ENCODE results near the gene PCNT. TPM values are rescaled to one million over a fixed set of nuclear protein-coding genes. Genes with fewer than 3 reads are reported as not detected.

Gene PCNT
- total and polyA plus RNA-seq, 2 of the 8 experiments (the other 6 are each of a cell fraction or from before 2014, with no cell fraction given): 9.9 to 45.1 TPM

GRCh38 chr21:46347203-46347550 lies 23.2 kb downstream of the PCNT start (continued):
- TF ChIP-seq CHD7 (IDR thresholded peaks at IDR 0.05; ENCODE audit: insufficient replicate concordance, low read length): no peak
- no peak for TF ChIP-seq TAF7 (optimal IDR thresholded peaks at IDR 0.05; ENCODE audit: borderline replicate concordance, low read depth, low read length)
- no peak for TF ChIP-seq RFX5 (IDR thresholded peaks at IDR 0.05; ENCODE audit: borderline replicate concordance, low read depth, low read length)
- TF ChIP-seq CBX5 (IDR thresholded peaks at IDR 0.05; ENCODE audit: low read depth, low read length): no peak
- no peak for TF ChIP-seq CTCF (IDR thresholded peaks at IDR 0.05; ENCODE audit: control extremely low read depth in 1 of 3, insufficient read depth in 1 of 3, low read depth in 1 of 3, low read length in 3 of 3)
- no peak for TF ChIP-seq YY1 (IDR thresholded peaks at IDR 0.05; ENCODE audit: low read depth, low read length)
- no peak for TF ChIP-seq SP1 (IDR thresholded peaks at IDR 0.05; ENCODE audit: low read depth, low read length)
- no peak for TF ChIP-seq RXRA (IDR thresholded peaks at IDR 0.05; ENCODE audit: insufficient read depth, low read depth, low read length)
- TF ChIP-seq SIRT6 (IDR thresholded peaks at IDR 0.05; ENCODE audit: low read length): no peak
- no peak for TF ChIP-seq PHF8 (conservative IDR thresholded peaks at IDR 0.05; ENCODE audit: low read depth, low read length)
